ENCODE measurements around the gene BICRAL. TPM values are rescaled to one million over a fixed set of nuclear protein-coding genes. Genes with fewer than 3 reads are reported as not detected.
"Not testable (repeated sequence)": the region's sequence is repeated elsewhere in the genome, so short reads cannot be mapped to it uniquely, and the experiment has no call there.

The BICRAL gene
- total and polyA plus RNA-seq, 5 donors, result 3.9 to 13.6 (median 12.6) TPM

GRCh38 chr6:42880871-42881270, 99.0 kb downstream of the BICRAL start:
- H3K27me3 ChIP-seq (ENCODE audit: control insufficient read depth, insufficient read depth); ATAC-seq; H3K27ac ChIP-seq (ENCODE audit: low read length); H3K4me1 ChIP-seq (ENCODE audit: control insufficient read depth, insufficient read depth, low read length); intact Hi-C loops (cut with DNase I); DNase-seq; H3K9me3 ChIP-seq (ENCODE audit: control insufficient read depth, low read length): not testable (repeated sequence)
- WGBS, result 84% methylated on average over 12 of the region's 12 CpGs
- peak overlapping the region; percentile 64 for H3K4me3 ChIP-seq (ENCODE audit: low read length)

GRCh38 chr6:42885702-42886101, 103.8 kb downstream of the BICRAL start:
- no peak for ATAC-seq
- no peaks in the 10 kb centered on the region for H3K9me3 ChIP-seq (ENCODE audit: control insufficient read depth, low read length)
- no peaks in the 10 kb centered on the region for H3K27me3 ChIP-seq (ENCODE audit: control insufficient read depth, insufficient read depth)
- DNase-seq, result no peak
- H3K4me3 ChIP-seq (ENCODE audit: low read length), result no peak overlapping the region
- WGBS, result 74% methylated on average over 4 of the region's 4 CpGs
- H3K4me1 ChIP-seq (ENCODE audit: control insufficient read depth, insufficient read depth, low read length), result no peaks in the 10 kb centered on the region
- no peak overlapping the region for H3K27ac ChIP-seq (ENCODE audit: low read length)
- intact Hi-C loops (cut with DNase I), result no loop called here

- H3K4me1 ChIP-seq (ENCODE audit: control insufficient read depth, insufficient read depth, low read length); H3K27me3 ChIP-seq (ENCODE audit: control insufficient read depth, insufficient read depth); H3K9me3 ChIP-seq (ENCODE audit: control insufficient read depth, low read length); H3K27ac ChIP-seq (ENCODE audit: low read length); ATAC-seq; H3K4me3 ChIP-seq (ENCODE audit: low read length); intact Hi-C loops (cut with DNase I); DNase-seq: not testable (repeated sequence)
- WGBS, result 92% methylated on average over 4 of the region's 4 CpGs
Measured at GRCh38 chr6:42888201-42888600, 106.3 kb downstream of the BICRAL start.

- 55% methylated on average over 4 of the region's 4 CpGs for WGBS
- no peaks in the 10 kb centered on the region for H3K27me3 ChIP-seq (ENCODE audit: control insufficient read depth, insufficient read depth)
- H3K4me3 ChIP-seq (ENCODE audit: low read length), result peak overlapping the region; percentile 57
- H3K27ac ChIP-seq (ENCODE audit: low read length), result no peak overlapping the region
- no peaks in the 10 kb centered on the region for H3K9me3 ChIP-seq (ENCODE audit: control insufficient read depth, low read length)
- intact Hi-C loops (cut with DNase I), result no loop called here
- DNase-seq (no peak), ATAC-seq (no peak)
- H3K4me1 ChIP-seq (ENCODE audit: control insufficient read depth, insufficient read depth, low read length), result no peaks in the 10 kb centered on the region
Measured at GRCh38 chr6:42889815-42890214, 108.0 kb downstream of the BICRAL start.

- intact Hi-C loops (cut with DNase I), result no loop called here
- Histone ChIP-seq H3K27me3 (ENCODE audit: control insufficient read depth, insufficient read depth) (no peaks in the 10 kb centered on the region), H3K4me1 (ENCODE audit: control insufficient read depth, insufficient read depth, low read length) (no peaks in the 10 kb centered on the region), H3K4me3 (ENCODE audit: low read length) (peak overlapping the region; percentile 57), H3K9me3 (ENCODE audit: control insufficient read depth, low read length) (no peaks in the 10 kb centered on the region), H3K27ac (ENCODE audit: low read length) (peak overlapping the region; percentile 84)
- peak; percentile 99 for ATAC-seq
- DNase-seq, result peak; percentile 96 to 97 (median 97)
- under 1% methylated on average over 63 of the region's 63 CpGs for WGBS
Measured at GRCh38 chr6:42890311-42891198, 108.7 kb downstream of the BICRAL start.

GRCh38 chr6:42891199-42891722, 109.4 kb downstream of the BICRAL start:
- H3K27me3 ChIP-seq (ENCODE audit: control insufficient read depth, insufficient read depth), result no peaks in the 10 kb centered on the region
- no peak for ATAC-seq
- intact Hi-C loops (cut with DNase I), result no loop called here

GRCh38 chr6:42894041-42894828, 112.4 kb downstream of the BICRAL start:
- H3K27ac ChIP-seq (ENCODE audit: low read length); H3K4me1 ChIP-seq (ENCODE audit: control insufficient read depth, insufficient read depth, low read length); intact Hi-C loops (cut with DNase I): not testable (repeated sequence)

More at GRCh38 chr6:42891199-42891722, 109.4 kb downstream of the BICRAL start:
- WGBS, result 34% methylated on average over 17 of the region's 17 CpGs
- no peak for DNase-seq
- Histone ChIP-seq H3K9me3 (ENCODE audit: control insufficient read depth, low read length) (no peaks in the 10 kb centered on the region), H3K4me1 (ENCODE audit: control insufficient read depth, insufficient read depth, low read length) (no peaks in the 10 kb centered on the region), H3K4me3 (ENCODE audit: low read length) (peak overlapping the region; percentile 57), H3K27ac (ENCODE audit: low read length) (peak overlapping the region; percentile 84)

GRCh38 chr6:42896178-42896719, 114.4 kb downstream of the BICRAL start:
- Histone ChIP-seq H3K27ac (ENCODE audit: low read length) (no peak overlapping the region), H3K4me1 (ENCODE audit: control insufficient read depth, insufficient read depth, low read length) (no peaks in the 10 kb centered on the region), H3K27me3 (ENCODE audit: control insufficient read depth, insufficient read depth) (no peaks in the 10 kb centered on the region), H3K4me3 (ENCODE audit: low read length) (no peak overlapping the region), H3K9me3 (ENCODE audit: control insufficient read depth, low read length) (no peaks in the 10 kb centered on the region)
- no peak for ATAC-seq
- no peak for DNase-seq
- intact Hi-C loops (cut with DNase I), result no loop called here
- 78% methylated on average over 10 of the region's 10 CpGs for WGBS

More at GRCh38 chr6:42894041-42894828, 112.4 kb downstream of the BICRAL start:
- not testable (repeated sequence) for H3K27me3 ChIP-seq (ENCODE audit: control insufficient read depth, insufficient read depth); H3K4me3 ChIP-seq (ENCODE audit: low read length); ATAC-seq; DNase-seq; H3K9me3 ChIP-seq (ENCODE audit: control insufficient read depth, low read length)
- WGBS, result 52% methylated on average over 19 of the region's 19 CpGs

- 8% methylated on average over 10 of the region's 10 CpGs for WGBS
- DNase-seq (peak in 1 of 3 donors; percentile 66), ATAC-seq (no peak)
- no peak overlapping the region for H3K4me3 ChIP-seq (ENCODE audit: low read length)
- H3K27me3 ChIP-seq (ENCODE audit: control insufficient read depth, insufficient read depth), result no peaks in the 10 kb centered on the region
- no peaks in the 10 kb centered on the region for H3K9me3 ChIP-seq (ENCODE audit: control insufficient read depth, low read length)
- no peak overlapping the region for H3K27ac ChIP-seq (ENCODE audit: low read length)
- no peaks in the 10 kb centered on the region for H3K4me1 ChIP-seq (ENCODE audit: control insufficient read depth, insufficient read depth, low read length)
- intact Hi-C loops (cut with DNase I), result no loop called here
Measured at GRCh38 chr6:42898891-42899361, 117.1 kb downstream of the BICRAL start.

- H3K4me3 ChIP-seq (ENCODE audit: low read length), result no peak overlapping the region
- H3K27me3 ChIP-seq (ENCODE audit: control insufficient read depth, insufficient read depth), result no peaks in the 10 kb centered on the region
- intact Hi-C loops (cut with DNase I), result loop anchor here (5.0 to 10.0 kb wide), 3 partner anchors 227 to 245 kb away; no protein-coding TSS in a partner anchor
- no peaks in the 10 kb centered on the region for H3K4me1 ChIP-seq (ENCODE audit: control insufficient read depth, insufficient read depth, low read length)
- no peaks in the 10 kb centered on the region for H3K9me3 ChIP-seq (ENCODE audit: control insufficient read depth, low read length)
- ATAC-seq (no peak), DNase-seq (no peak)
- WGBS, result 37% methylated on average over 8 of the region's 8 CpGs
- H3K27ac ChIP-seq (ENCODE audit: low read length), result no peak overlapping the region
Measured at GRCh38 chr6:42899871-42900270, 118.0 kb downstream of the BICRAL start.

Data from right cardiac atrium (tissue), 5 donors.